HepG2 (cell line): ENCODE results near the gene PRICKLE2. TPM values are rescaled to one million over a fixed set of nuclear protein-coding genes. Genes with fewer than 3 reads are reported as not detected.

Source experiments
- ELF4 ChIP-seq: sonication (generic); formaldehyde crosslinking; IDR thresholded peaks from 2 replicates; pipeline ENCODE4 v1.5.0; 2020; ENCODE audit warnings: missing genetic modification reagents, mild to moderate bottlenecking, moderate library complexity, borderline replicate concordance
- ISX ChIP-seq: sonication (generic); formaldehyde crosslinking; conservative IDR thresholded peaks from 2 replicates; pipeline ENCODE4 v1.5.0; 2020; ENCODE audit warnings: missing genetic modification reagents
- RCOR2 ChIP-seq: IDR thresholded peaks from 2 replicates; pipeline ENCODE4 v1.6.1; 2016; ENCODE audit warnings: missing biosample characterization, missing genetic modification reagents
- TOPORS ChIP-seq: sonication (generic); formaldehyde crosslinking; IDR thresholded peaks from 2 replicates; pipeline ENCODE4 v1.8.0; 2023; ENCODE audit warnings: mild to moderate bottlenecking, missing genetic modification reagents
- ZFP37 ChIP-seq: sonication (generic); formaldehyde crosslinking; IDR thresholded peaks from 2 replicates; pipeline ENCODE4 v1.4.0; 2020; ENCODE audit warnings: missing genetic modification reagents, borderline replicate concordance
- ZNF460 ChIP-seq: sonication (generic); formaldehyde crosslinking; IDR thresholded peaks from 2 replicates; pipeline ENCODE4 v1.5.1; 2020; ENCODE audit warnings: missing genetic modification reagents, mild to moderate bottlenecking, borderline replicate concordance
- ZNF484 ChIP-seq: sonication (generic); formaldehyde crosslinking; IDR thresholded peaks from 2 replicates; pipeline ENCODE4 v1.5.1; 2020; ENCODE audit warnings: mild to moderate bottlenecking, low read depth, missing genetic modification reagents, borderline replicate concordance
- polyA plus RNA-seq, 8 experiments: library from polyadenylated mRNA; depleted of rRNA in 3 of 8; stranded (reverse) in 7 of 8; unstranded in 1 of 8; fragments of >200 nt; fragmentation: Illumina TruSeq in 4 of 8; extraction: Trizol in 4 of 8; gene quantifications; 2 replicates each; pipeline versions ENCODE4 v1.2.1 to v1.2.3, GENCODE V29; 2011 to 2016; ENCODE audit warnings: low read depth in 4 of 8, missing spikeins in 1 of 8, mixed read lengths in 1 of 8; ENCODE audit not compliant: insufficient read depth in 1 of 8
- total RNA-seq, 5 experiments: library from RNA; depleted of rRNA; stranded (reverse); fragments of >200 nt; fragmentation: Illumina TruSeq; extraction: Trizol; gene quantifications; 2 replicates each; pipeline ENCODE4 v1.2.3, GENCODE V29; 2016; ENCODE audit warnings: low read depth in 1 of 5
- TF ChIP-seq, protein P1 (sequence below): sonication (generic); formaldehyde crosslinking; IDR thresholded peaks from 2 replicates; pipeline ENCODE4 v1.5.1; 2020; ENCODE audit warnings: mild to moderate bottlenecking, missing genetic modification reagents, moderate library complexity
- TF ChIP-seq, protein P2 (sequence below): sonication (generic); formaldehyde crosslinking; IDR thresholded peaks from 2 replicates; pipeline ENCODE4 v1.4.0; 2020; ENCODE audit warnings: missing genetic modification reagents

The PRICKLE2 gene
- total and polyA plus RNA-seq, 2 of the 13 experiments (the other 11 are each of a cell fraction or from before 2014, with no cell fraction given), result 0.01 to 0.07 TPM

DNA sequence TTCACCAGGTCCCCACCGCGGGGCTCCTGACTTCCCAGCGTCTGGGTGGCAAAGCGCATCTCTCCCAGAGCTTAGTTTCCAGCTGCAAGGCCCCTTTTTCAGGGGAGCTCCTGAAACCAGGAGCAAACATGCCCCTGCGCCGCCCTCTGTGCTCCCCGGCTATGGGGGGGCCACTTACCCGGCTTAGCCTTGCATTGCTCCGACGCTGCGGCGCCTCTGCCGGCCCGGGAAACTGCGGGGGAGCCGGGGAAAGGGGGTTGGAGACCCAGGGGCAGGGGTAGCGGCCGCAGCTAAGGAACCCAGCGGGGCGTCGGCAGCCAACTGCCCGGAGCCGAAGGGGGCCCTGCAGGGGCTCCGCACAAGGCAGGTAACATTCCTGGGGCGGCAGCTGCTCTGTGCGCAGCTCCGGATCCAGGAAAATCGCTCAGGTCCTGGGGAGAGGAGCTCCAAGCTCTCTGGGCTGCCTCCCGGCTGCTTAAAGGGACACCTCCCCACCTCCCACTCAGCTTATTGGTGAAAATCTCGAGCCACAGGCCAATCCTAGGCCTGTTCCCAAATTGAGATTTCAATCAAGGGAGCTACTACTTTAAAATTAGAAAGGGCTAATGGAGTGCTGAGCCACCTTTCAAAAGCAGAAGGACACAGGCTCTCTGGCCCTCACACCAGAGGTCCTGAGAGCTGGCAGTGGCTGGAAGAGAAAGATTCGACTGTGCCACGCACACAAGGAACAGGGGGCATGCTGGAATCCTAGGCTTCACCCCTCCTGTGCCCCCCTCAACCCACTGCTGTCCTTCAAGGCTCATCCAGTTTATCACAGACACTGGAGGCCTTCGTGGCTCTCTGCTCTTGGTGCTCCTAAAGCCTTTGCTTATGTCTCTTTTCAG, 42.7 kb upstream of the PRICKLE2 start (continued):
- TF ChIP-seq ZNF484 (CRISPR knock-in tag) (no peak), ZFP37 (CRISPR knock-in tag) (no peak), ISX (no peak), ELF4 (no peak), TOPORS (CRISPR knock-in tag) (no peak), ZNF460 (CRISPR knock-in tag) (no peak), RCOR2 (no peak)
- TF ChIP-seq, protein P1, sequence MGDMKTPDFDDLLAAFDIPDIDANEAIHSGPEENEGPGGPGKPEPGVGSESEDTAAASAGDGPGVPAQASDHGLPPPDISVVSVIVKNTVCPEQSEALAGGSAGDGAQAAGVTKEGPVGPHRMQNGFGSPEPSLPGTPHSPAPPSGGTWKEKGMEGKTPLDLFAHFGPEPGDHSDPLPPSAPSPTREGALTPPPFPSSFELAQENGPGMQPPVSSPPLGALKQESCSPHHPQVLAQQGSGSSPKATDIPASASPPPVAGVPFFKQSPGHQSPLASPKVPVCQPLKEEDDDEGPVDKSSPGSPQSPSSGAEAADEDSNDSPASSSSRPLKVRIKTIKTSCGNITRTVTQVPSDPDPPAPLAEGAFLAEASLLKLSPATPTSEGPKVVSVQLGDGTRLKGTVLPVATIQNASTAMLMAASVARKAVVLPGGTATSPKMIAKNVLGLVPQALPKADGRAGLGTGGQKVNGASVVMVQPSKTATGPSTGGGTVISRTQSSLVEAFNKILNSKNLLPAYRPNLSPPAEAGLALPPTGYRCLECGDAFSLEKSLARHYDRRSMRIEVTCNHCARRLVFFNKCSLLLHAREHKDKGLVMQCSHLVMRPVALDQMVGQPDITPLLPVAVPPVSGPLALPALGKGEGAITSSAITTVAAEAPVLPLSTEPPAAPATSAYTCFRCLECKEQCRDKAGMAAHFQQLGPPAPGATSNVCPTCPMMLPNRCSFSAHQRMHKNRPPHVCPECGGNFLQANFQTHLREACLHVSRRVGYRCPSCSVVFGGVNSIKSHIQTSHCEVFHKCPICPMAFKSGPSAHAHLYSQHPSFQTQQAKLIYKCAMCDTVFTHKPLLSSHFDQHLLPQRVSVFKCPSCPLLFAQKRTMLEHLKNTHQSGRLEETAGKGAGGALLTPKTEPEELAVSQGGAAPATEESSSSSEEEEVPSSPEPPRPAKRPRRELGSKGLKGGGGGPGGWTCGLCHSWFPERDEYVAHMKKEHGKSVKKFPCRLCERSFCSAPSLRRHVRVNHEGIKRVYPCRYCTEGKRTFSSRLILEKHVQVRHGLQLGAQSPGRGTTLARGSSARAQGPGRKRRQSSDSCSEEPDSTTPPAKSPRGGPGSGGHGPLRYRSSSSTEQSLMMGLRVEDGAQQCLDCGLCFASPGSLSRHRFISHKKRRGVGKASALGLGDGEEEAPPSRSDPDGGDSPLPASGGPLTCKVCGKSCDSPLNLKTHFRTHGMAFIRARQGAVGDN, result peak; percentile 26; the same call in 1 of the 2 replicates
- TF ChIP-seq, protein P2, sequence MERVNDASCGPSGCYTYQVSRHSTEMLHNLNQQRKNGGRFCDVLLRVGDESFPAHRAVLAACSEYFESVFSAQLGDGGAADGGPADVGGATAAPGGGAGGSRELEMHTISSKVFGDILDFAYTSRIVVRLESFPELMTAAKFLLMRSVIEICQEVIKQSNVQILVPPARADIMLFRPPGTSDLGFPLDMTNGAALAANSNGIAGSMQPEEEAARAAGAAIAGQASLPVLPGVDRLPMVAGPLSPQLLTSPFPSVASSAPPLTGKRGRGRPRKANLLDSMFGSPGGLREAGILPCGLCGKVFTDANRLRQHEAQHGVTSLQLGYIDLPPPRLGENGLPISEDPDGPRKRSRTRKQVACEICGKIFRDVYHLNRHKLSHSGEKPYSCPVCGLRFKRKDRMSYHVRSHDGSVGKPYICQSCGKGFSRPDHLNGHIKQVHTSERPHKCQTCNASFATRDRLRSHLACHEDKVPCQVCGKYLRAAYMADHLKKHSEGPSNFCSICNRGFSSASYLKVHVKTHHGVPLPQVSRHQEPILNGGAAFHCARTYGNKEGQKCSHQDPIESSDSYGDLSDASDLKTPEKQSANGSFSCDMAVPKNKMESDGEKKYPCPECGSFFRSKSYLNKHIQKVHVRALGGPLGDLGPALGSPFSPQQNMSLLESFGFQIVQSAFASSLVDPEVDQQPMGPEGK, result 0 out of 2 replicates have a peak, but pooled peaks have one; percentile 55
- TF ChIP-seq, all 625 proteins: peak for 3
